ENCODE data around the gene PLXNA1.
A peak's percentile ranks its signal among the peaks of the same experiment; 100 is the strongest.

Gene PLXNA1

GRCh38 chr3:127002195-127003174 lies 19.6 kb downstream of the PLXNA1 start:
- peak; percentile 96 for DNase-seq (ENCODE audit: low read depth)
- peak; percentile 47 for TF ChIP-seq CTCF (conservative IDR thresholded peaks at IDR 0.05; ENCODE audit: low read length)
- peak overlapping the region; percentile 49 for H3K4me3 ChIP-seq (ENCODE audit: low read length)

- no peak for DNase-seq (ENCODE audit: low read depth)
- no peak overlapping the region for H3K4me3 ChIP-seq (ENCODE audit: low read length)
- no peak for TF ChIP-seq CTCF (conservative IDR thresholded peaks at IDR 0.05; ENCODE audit: low read length)
Observed at GRCh38 chr3:127003175-127003555, 20.2 kb downstream of the PLXNA1 start.

GRCh38 chr3:127003601-127004280 lies 20.8 kb downstream of the PLXNA1 start:
- no peak for DNase-seq (ENCODE audit: low read depth)
- no peak for TF ChIP-seq CTCF (conservative IDR thresholded peaks at IDR 0.05; ENCODE audit: low read length)

GRCh38 chr3:127004641-127005397 lies 21.9 kb downstream of the PLXNA1 start:
- H3K4me3 ChIP-seq (ENCODE audit: low read length), result no peak overlapping the region
- DNase-seq (ENCODE audit: low read depth), result no peak
- no peak for TF ChIP-seq CTCF (conservative IDR thresholded peaks at IDR 0.05; ENCODE audit: low read length)

More at GRCh38 chr3:127003601-127004280, 20.8 kb downstream of the PLXNA1 start:
- no peak overlapping the region for H3K4me3 ChIP-seq (ENCODE audit: low read length)

- no peak for DNase-seq (ENCODE audit: low read depth)
- H3K4me3 ChIP-seq (ENCODE audit: low read length), result no peak overlapping the region
- no peak for TF ChIP-seq CTCF (conservative IDR thresholded peaks at IDR 0.05; ENCODE audit: low read length)
Observed at GRCh38 chr3:127005864-127006500, 23.1 kb downstream of the PLXNA1 start.

- no peak overlapping the region for H3K4me3 ChIP-seq (ENCODE audit: low read length)
- TF ChIP-seq CTCF (conservative IDR thresholded peaks at IDR 0.05; ENCODE audit: low read length), result no peak
- no peak for DNase-seq (ENCODE audit: low read depth)
Observed at GRCh38 chr3:127006781-127007436, 24.0 kb downstream of the PLXNA1 start.
